Rectal smooth muscle tissue (tissue), 1 donor: ENCODE data around the gene NCSTN.

Experiments used
- H3K27ac ChIP-seq: one replicate; pipeline ENCODE4 v1.7.0; 2013; ENCODE audit warnings: low read depth, low read length, inconsistent platforms
- H3K27me3 ChIP-seq: one replicate; pipeline ENCODE4 v1.7.0; 2013; ENCODE audit warnings: low read length; ENCODE audit not compliant: control insufficient read depth, insufficient read depth
- H3K36me3 ChIP-seq: one replicate; pipeline ENCODE4 v1.7.0; 2013; ENCODE audit warnings: low read length; ENCODE audit not compliant: control insufficient read depth, insufficient read depth
- H3K4me1 ChIP-seq: one replicate; pipeline ENCODE4 v1.7.0; 2013; ENCODE audit warnings: low read length; ENCODE audit not compliant: control insufficient read depth, insufficient read depth
- H3K4me3 ChIP-seq: one replicate; pipeline ENCODE4 v1.7.0; 2013; ENCODE audit warnings: low read length
- H3K9ac ChIP-seq: one replicate; pipeline ENCODE4 v1.7.0; 2013; ENCODE audit warnings: low read length

Gene NCSTN

GRCh38 chr1:160366731-160367515 lies 23.7 kb downstream of the NCSTN start, which contains the start of gene NHLH1:
TSS of gene NHLH1 (plus strand) at chr1:160367071. CDS start at chr1:160370732, 3,661 bp downstream.
- Histone ChIP-seq H3K36me3 (no peaks in the 10 kb centered on the region), H3K27me3 (no peaks in the 10 kb centered on the region), H3K27ac (no peak within 1 kb of the TSS), H3K4me1 (no peaks in the 10 kb centered on the region), H3K9ac (no peak within 1 kb of the TSS), H3K4me3 (no peak within 1 kb of the TSS)

- Histone ChIP-seq H3K9ac (no peak overlapping the region), H3K36me3 (no peaks in the 10 kb centered on the region), H3K27me3 (no peaks in the 10 kb centered on the region), H3K27ac (no peak overlapping the region), H3K4me1 (no peaks in the 10 kb centered on the region), H3K4me3 (no peak overlapping the region)
These were observed 24.3 kb downstream of the NCSTN start for GRCh38 chr1:160367516-160367900.

GRCh38 chr1:160367934-160368923 lies 25.0 kb downstream of the NCSTN start:
- Histone ChIP-seq H3K4me1 (no peaks in the 10 kb centered on the region), H3K4me3 (no peak overlapping the region), H3K27ac (no peak overlapping the region), H3K9ac (no peak overlapping the region), H3K36me3 (no peaks in the 10 kb centered on the region), H3K27me3 (no peaks in the 10 kb centered on the region)

GRCh38 chr1:160369087-160369486 lies 25.9 kb downstream of the NCSTN start:
- Histone ChIP-seq H3K4me1 (no peaks in the 10 kb centered on the region), H3K36me3 (no peaks in the 10 kb centered on the region), H3K9ac (no peak overlapping the region), H3K27ac (no peak overlapping the region), H3K4me3 (no peak overlapping the region), H3K27me3 (no peaks in the 10 kb centered on the region)

GRCh38 chr1:160370561-160371345 lies 27.6 kb downstream of the NCSTN start:
- Histone ChIP-seq H3K4me3 (no peak overlapping the region), H3K36me3 (no peaks in the 10 kb centered on the region), H3K9ac (no peak overlapping the region), H3K27ac (no peak overlapping the region), H3K4me1 (no peaks in the 10 kb centered on the region), H3K27me3 (peaks cover 3% of the 10 kb centered on the region)

GRCh38 chr1:160371346-160371631 lies 28.1 kb downstream of the NCSTN start:
- Histone ChIP-seq H3K4me3 (no peak overlapping the region), H3K36me3 (no peaks in the 10 kb centered on the region), H3K27ac (no peak overlapping the region), H3K9ac (no peak overlapping the region), H3K4me1 (peaks cover 2% of the 10 kb centered on the region), H3K27me3 (peaks cover 3% of the 10 kb centered on the region)

- Histone ChIP-seq H3K9ac (no peak overlapping the region), H3K27me3 (peaks cover 3% of the 10 kb centered on the region), H3K27ac (no peak overlapping the region), H3K36me3 (no peaks in the 10 kb centered on the region), H3K4me3 (no peak overlapping the region), H3K4me1 (peaks cover 2% of the 10 kb centered on the region)
These were observed 28.6 kb downstream of the NCSTN start for GRCh38 chr1:160371756-160372155.

- no peaks in the 10 kb centered on the region for H3K36me3 ChIP-seq
- no peak overlapping the region for H3K9ac ChIP-seq
- no peak overlapping the region for H3K4me3 ChIP-seq
- H3K27ac ChIP-seq, result no peak overlapping the region
- peaks cover 2% of the 10 kb centered on the region for H3K4me1 ChIP-seq
- H3K27me3 ChIP-seq, result peaks cover 3% of the 10 kb centered on the region
These were observed 30.5 kb downstream of the NCSTN start for GRCh38 chr1:160373696-160374095.

GRCh38 chr1:160374306-160375110 lies 31.3 kb downstream of the NCSTN start:
- Histone ChIP-seq H3K4me1 (peaks cover 2% of the 10 kb centered on the region), H3K4me3 (no peak overlapping the region), H3K36me3 (no peaks in the 10 kb centered on the region), H3K9ac (no peak overlapping the region), H3K27ac (no peak overlapping the region), H3K27me3 (peaks cover 3% of the 10 kb centered on the region)

- Histone ChIP-seq H3K27ac (no peak overlapping the region), H3K9ac (no peak overlapping the region), H3K4me3 (peak overlapping the region; percentile 33), H3K27me3 (peaks cover 3% of the 10 kb centered on the region), H3K36me3 (no peaks in the 10 kb centered on the region), H3K4me1 (peaks cover 2% of the 10 kb centered on the region)
These were observed 32.8 kb downstream of the NCSTN start for GRCh38 chr1:160375788-160376524.

GRCh38 chr1:160376525-160377131 lies 33.4 kb downstream of the NCSTN start:
- Histone ChIP-seq H3K4me3 (no peak overlapping the region), H3K9ac (no peak overlapping the region)

More at GRCh38 chr1:160376525-160377131, 33.4 kb downstream of the NCSTN start:
- peaks cover 3% of the 10 kb centered on the region for H3K27me3 ChIP-seq
- H3K27ac ChIP-seq, result no peak overlapping the region
- H3K4me1 ChIP-seq, result peaks cover 2% of the 10 kb centered on the region
- no peaks in the 10 kb centered on the region for H3K36me3 ChIP-seq
